GM12874 (cell line): Measurements from ENCODE around the gene SMARCA2.

ENCODE experiments used
- TF ChIP-seq, protein P1 (sequence below): IDR thresholded peaks from 2 replicates; pipeline ENCODE4 v1.5.1; 2011; ENCODE audit warnings: low read depth, mild to moderate bottlenecking, control low read depth, low read length, moderate library complexity; ENCODE audit not compliant: insufficient read depth

SMARCA2 gene

DNA sequence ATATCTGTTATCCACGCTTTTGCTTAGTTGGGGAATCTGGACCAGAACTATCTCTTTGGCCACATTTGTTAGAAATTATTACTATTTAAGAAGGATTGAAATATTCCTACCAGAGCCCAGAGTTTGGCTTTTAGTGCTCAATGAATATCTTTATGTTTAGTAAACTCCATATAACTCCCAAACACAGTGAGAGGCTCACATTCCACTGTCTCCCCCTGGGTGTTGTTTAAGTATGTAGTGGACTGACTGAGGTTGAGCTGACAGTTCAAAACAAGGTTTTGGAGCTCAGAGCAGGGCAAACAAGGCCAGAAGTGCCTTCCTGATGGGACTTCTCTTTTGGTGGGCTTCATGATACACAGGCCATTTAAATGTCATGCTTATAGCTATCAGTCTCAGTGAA, 216.0 kb downstream of the SMARCA2 start:
- TF ChIP-seq, protein P1, sequence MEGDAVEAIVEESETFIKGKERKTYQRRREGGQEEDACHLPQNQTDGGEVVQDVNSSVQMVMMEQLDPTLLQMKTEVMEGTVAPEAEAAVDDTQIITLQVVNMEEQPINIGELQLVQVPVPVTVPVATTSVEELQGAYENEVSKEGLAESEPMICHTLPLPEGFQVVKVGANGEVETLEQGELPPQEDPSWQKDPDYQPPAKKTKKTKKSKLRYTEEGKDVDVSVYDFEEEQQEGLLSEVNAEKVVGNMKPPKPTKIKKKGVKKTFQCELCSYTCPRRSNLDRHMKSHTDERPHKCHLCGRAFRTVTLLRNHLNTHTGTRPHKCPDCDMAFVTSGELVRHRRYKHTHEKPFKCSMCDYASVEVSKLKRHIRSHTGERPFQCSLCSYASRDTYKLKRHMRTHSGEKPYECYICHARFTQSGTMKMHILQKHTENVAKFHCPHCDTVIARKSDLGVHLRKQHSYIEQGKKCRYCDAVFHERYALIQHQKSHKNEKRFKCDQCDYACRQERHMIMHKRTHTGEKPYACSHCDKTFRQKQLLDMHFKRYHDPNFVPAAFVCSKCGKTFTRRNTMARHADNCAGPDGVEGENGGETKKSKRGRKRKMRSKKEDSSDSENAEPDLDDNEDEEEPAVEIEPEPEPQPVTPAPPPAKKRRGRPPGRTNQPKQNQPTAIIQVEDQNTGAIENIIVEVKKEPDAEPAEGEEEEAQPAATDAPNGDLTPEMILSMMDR: no peak

GRCh38 chr9:2231829-2232228, 216.7 kb downstream of the SMARCA2 start:
- TF ChIP-seq, protein P1: no peak

DNA sequence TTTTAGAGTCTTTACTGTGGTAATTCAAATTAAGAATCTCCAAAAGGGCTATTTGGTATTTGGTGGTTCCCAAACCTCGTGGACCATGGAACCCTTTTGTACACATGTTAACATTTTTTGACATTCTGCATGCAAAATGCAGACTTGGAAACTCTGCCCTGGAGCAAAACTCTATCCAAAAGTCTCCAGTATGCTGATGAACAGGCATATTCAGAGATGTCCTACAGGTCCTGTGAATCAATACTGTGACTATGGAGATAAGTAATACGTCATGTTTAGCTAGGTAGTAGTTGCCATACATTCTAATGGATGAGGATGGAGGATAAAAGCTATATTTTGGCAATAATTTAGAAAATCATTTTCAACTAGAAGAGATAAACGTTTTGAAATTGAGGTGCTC, 218.1 kb downstream of the SMARCA2 start:
- TF ChIP-seq, protein P1: no peak

- TF ChIP-seq, protein P1: no peak
Observed at GRCh38 chr9:2234371-2234893, 219.3 kb downstream of the SMARCA2 start.

DNA sequence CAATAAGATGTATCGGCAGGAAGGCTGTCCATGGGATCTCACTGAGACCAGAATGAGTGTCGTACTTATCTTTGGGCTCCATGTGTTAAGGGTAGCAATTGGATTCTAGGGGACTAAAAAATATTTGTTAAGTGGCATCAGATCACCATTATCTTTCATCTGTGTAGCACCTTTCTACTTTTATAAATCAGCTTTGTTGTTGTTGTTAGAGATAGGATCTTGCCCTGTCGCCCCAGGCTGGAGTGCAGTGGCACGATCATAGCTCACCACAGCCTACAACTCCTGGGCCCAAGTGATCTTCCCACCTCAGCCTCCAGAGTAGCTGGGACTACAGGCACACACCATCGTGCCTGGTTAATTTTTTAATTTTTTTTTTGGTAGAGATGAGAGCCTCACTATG, 220.5 kb downstream of the SMARCA2 start:
- TF ChIP-seq, protein P1: no peak

GRCh38 chr9:2236850-2237249, 221.7 kb downstream of the SMARCA2 start:
- TF ChIP-seq, protein P1: no peak

- TF ChIP-seq, protein P1: peak; percentile 26; the same call in 1 of the 2 replicates
Observed at GRCh38 chr9:2241461-2241835, 226.3 kb downstream of the SMARCA2 start.
